ENCODE results near the gene RCOR1.
A peak's percentile ranks its signal among the peaks of the same experiment; 100 is the strongest.
"Not testable (repeated sequence)": the region's sequence is repeated elsewhere in the genome, so short reads cannot be mapped to it uniquely, and the experiment has no call there.

The RCOR1 gene

GRCh38 chr14:102750376-102750775 lies 157.9 kb downstream of the RCOR1 start:
- no peak for DNase-seq (ENCODE audit: low read depth in 2 of 2)

DNA sequence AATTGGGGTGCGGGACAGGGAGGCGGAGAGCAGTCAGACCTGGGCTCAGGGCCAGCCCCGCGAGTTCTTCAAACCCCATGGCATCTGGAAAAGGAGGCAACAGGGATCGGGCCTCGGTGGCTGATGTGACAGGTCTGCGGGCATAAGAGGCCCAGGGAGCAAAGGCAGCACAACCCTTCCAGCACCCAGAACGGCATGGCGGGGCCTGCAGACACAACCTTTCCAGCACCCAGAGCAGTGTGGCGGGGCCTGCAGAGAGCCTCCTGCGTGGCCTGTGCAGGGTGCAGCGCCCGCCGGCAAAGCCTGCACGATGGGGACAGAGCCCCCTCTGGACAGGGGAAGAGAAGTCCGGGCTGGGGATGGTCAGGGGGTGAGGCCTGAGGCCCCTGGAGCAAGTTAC lies 158.6 kb downstream of the RCOR1 start:
- no peak for DNase-seq (ENCODE audit: low read depth in 2 of 2)

- DNase-seq (ENCODE audit: low read depth in 2 of 2) = no peak
Observed at GRCh38 chr14:102752239-102752847, 159.9 kb downstream of the RCOR1 start.

GRCh38 chr14:102754370-102755262 lies 162.2 kb downstream of the RCOR1 start:
- DNase-seq (ENCODE audit: low read depth in 2 of 2) = no peak

GRCh38 chr14:102757646-102758045 lies 165.2 kb downstream of the RCOR1 start:
- DNase-seq (ENCODE audit: low read depth in 2 of 2) = no peak

DNA sequence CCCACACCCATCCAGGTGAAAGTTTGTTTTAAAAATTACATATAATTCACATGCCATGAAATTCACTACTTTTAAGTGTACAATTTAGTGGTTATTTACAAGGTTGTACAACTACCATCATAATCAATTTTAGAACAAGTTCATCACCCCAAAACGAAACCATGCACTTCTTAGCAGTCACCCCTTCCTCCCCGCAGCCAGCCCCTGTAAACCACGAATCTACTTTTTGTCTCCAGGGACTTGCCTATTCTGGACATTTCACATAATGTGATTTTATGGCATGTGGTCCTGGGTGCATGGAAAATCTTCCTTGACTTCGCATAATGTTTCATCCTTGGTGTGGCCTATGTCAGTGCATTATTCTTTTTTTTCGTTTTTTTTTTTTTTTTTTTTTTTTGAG lies 165.6 kb downstream of the RCOR1 start:
- DNase-seq (ENCODE audit: low read depth in 2 of 2) = no peak

DNA sequence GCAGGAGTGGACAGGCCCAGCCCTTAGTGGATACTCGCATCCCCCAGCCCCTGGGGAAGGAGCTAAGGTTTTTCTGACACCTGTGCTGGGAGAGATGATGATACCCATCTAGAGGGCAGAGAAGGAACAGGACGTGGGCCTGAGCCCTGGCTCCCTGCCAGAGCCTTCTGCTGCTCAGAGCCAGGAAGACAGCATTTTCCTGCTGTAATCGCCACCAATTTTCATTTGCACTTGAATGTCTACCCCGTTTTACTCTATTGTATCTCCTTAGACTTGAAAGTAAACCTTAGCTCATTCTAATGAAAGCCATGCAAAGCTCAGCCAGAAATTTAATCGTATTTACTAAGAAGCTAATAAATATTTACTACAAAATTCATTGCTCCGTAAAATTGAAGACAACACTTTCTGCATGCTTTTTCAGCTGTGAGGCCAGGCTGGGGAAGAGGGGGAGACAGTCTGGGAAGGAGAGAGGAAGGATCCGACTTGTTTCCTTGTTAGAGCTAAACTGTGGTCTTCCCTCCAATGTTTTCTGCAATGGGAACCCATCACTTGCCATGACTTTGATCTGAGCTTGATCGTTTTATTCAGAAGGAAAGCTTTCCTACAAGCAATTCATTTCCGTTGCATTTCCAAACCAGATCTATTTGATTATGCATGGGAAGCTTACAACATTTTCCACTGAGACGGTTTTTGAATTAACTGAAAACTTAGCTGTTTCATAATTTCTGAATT lies 167.2 kb downstream of the RCOR1 start:
- DNase-seq (ENCODE audit: low read depth in 2 of 2) = no peak

DNA sequence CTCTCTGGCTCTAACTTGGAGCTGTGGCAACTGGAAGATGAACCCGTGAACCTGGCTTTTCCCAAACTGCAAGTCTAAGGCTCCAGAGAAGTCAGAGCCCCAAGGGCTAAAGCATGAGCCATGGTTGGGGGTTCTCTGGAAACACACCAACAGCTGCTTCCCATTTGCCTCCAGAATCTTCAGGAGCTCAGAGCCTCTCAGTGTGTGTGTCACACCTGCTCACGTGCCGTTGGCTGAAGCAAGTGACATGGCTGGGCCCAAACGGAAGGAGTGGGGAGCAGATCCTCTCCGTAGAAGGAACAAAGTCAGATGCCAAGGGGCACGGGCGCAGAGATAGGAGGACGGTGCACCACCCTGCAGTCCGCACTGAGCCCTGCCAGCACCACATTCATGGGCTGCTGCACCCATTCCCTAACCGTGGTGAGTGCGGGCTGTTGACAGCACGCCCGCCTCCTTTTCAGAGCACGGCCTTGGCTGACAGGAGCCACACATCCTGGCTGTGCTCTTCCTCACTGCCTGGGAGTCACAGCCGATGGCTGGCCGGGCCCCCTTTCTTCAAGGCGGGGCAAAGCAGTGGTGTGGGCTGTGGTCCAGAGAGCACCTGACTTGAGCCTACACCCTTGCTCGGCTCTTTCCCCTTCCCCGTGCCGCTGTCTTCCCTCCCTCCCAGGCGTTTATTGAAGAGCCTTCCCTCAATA lies 168.2 kb downstream of the RCOR1 start:
- DNase-seq (ENCODE audit: low read depth in 2 of 2) = no peak

DNA sequence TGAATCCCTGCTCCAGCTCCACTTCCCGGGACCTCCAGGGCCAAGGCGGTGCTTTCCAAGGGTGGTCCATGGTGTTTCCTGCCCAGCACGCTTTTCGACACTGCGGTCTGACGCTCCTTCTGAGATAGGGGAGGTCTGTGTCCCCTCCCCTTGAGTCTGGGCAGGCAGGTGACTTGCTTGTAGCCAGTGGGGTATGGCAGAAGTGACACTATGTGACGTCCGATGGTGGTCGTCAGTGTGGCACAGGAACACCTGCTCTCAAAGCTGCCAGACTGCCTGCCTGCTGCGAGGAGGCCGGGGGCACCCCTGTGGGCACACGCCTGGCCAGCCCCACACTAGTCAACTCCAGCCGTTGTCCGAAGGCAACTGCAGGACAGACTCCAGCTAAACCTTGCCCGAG lies 168.8 kb downstream of the RCOR1 start:
- DNase-seq (ENCODE audit: low read depth in 2 of 2) = no peak

- no peak for DNase-seq (ENCODE audit: low read depth in 2 of 2)
Observed at GRCh38 chr14:102764220-102764671, 171.8 kb downstream of the RCOR1 start.

DNA sequence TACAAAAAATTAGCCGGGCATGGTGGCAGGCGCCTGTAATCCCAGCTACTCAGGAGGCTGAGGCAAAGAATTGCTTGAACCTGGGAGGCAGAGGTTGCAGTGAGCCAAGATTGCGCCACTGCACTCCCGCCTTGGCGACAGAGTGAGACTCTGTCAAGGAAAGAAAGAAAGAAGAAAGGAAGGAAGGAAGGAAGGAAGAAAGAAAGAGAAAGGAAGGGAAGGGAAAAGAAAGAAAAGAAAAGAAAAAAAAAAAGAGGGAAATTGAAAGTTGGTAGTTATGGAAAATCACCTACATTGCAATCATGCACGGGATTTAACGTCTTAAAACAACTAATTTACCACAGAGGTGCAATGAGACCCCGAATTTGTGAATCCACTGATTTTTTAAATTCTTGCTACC lies 173.3 kb downstream of the RCOR1 start:
- DNase-seq (ENCODE audit: low read depth in 2 of 2) = not testable (repeated sequence)

DNA sequence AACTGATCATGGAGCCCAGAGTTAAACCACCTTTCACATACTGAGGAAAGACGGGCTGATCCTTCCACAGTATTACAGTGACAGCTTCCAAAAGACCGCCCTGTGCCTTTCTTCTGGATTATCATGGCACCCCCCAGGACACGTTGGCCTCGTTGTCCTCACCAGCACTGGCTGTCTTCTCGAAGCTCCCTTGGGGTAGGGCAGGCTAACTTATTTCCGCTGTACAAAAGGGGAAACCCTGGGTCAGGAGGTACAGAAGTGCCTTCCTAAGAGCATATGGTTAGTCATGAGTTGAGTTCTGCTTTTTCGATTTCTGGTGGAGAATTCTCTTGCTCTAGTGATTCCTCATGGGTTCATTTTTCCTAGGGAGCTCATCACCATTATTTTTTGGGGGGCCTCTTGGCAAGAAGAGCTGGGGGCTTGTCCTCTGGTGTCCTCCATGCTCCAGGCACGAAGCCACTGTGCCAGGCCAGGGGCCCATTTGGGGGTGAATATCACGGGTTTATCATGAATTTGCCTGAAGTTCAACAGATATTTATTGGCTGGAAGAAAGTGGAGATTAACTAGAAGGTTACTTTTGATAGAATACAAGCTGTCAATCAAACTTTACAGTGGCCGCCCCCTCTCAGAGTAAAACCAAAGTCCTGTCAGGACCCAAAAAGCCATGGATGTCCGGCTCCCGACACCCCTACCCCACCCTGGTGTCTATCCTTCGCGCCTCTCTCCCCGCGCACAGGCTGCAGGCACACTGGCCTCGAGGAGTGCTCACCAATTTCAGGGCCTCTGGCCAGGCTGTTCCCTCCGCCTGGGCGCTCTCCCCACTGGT lies 176.0 kb downstream of the RCOR1 start:
- no peak for DNase-seq (ENCODE audit: low read depth in 2 of 2)

GRCh38 chr14:102769049-102769327 lies 176.5 kb downstream of the RCOR1 start:
- DNase-seq (ENCODE audit: low read depth in 2 of 2) = no peak

- DNase-seq (ENCODE audit: low read depth in 2 of 2) = no peak
Observed at GRCh38 chr14:102770147-102771123, 178.0 kb downstream of the RCOR1 start.

GRCh38 chr14:102771144-102771543 lies 178.7 kb downstream of the RCOR1 start:
- no peak for DNase-seq (ENCODE audit: low read depth in 2 of 2)

DNA sequence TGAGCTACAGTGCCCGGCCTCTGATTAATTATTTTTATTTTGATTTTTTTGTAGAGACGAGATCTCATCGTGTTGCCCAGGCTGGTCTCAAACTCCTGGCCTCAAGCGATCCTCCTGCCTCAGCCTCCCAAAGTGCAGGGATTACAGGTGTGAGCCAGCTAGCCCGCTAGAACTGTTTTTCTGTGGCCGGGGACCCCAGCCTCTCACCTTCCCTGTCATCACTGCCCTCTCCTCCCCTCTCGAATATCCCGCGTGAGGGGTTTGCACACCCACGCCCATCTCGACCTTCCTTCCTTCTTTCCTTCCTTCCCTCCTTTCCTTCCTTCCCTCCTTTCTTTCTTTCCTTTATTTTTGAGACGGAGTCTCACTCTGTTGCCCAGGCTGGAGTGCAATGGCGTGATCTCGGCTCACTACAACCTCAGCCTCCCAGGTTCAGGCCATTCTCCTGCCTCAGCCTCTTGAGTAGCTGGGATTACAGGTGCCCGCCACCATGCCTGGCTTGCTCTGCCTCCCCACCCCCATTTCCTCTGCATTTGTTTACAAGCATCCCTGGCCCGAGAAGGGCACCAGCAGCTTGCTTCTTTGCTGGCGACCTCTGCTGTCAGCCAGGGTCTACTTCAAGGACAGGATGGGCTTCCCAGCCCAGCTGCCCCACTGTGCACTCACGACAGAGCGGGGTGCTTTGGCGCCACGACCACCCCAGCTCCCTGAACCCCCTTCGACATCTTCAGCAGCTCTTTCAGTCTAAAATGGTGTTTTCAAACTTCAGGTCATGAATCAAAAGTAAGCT lies 180.5 kb downstream of the RCOR1 start:
- DNase-seq (ENCODE audit: low read depth in 2 of 2) = no peak

- peak; percentile 31 to 44 for DNase-seq (ENCODE audit: low read depth in 2 of 2)
Observed at GRCh38 chr14:102774391-102775153, 182.1 kb downstream of the RCOR1 start.
